Lower lobe of right lung (tissue), 2 donors: Measurements from ENCODE around the gene CDC7. TPM values are rescaled to one million over a fixed set of nuclear protein-coding genes. Genes with fewer than 3 reads are reported as not detected.

Source experiments
- ATAC-seq, 2 donors: fragments of 200-7000 bp; cut with Tn5 transposase; one replicate each; pipeline ENCODE4 v1.9.1; 2020 to 2022; ENCODE audit warnings: mild to moderate bottlenecking in 2 of 2, moderate library complexity in 2 of 2
- DNase-seq: peaks from one replicate; pipeline ENCODE4 v3.0.0-alpha.2; 2020
- H3K27ac ChIP-seq: fragments of 200-600 bp; one replicate; pipeline ENCODE4 v1.8.0; 2022
- H3K27me3 ChIP-seq: fragments of 200-600 bp; one replicate; pipeline ENCODE4 v1.8.0; 2022; ENCODE audit warnings: low read depth
- H3K36me3 ChIP-seq: fragments of 200-600 bp; one replicate; pipeline ENCODE4 v1.8.0; 2022; ENCODE audit warnings: mild to moderate bottlenecking
- H3K4me1 ChIP-seq: fragments of 200-600 bp; one replicate; pipeline ENCODE4 v1.8.0; 2022
- H3K4me3 ChIP-seq: fragments of 200-600 bp; one replicate; pipeline ENCODE4 v1.8.0; 2022; ENCODE audit warnings: mild to moderate bottlenecking
- H3K9me3 ChIP-seq: fragments of 200-600 bp; one replicate; pipeline ENCODE4 v1.8.0; 2022
- intact Hi-C: fragments of 100-400 bp; cut with DNase I; formaldehyde crosslinking; loops from one replicate; pipeline ENCODE4 v1.11.0; 2022
- total RNA-seq: library from RNA; stranded (reverse); fragmentation: NEBNext Ultra II Directional; extraction: Animal tissue kit (Norgen Biotek cat#: 25700); gene quantifications from one replicate; pipeline ENCODE4 v1.2.1, GENCODE V29; 2021
- TF ChIP-seq, protein P1 (sequence below): fragments of 200-600 bp; IDR thresholded peaks from one replicate; pipeline ENCODE4 v1.8.0; 2022; ENCODE audit warnings: antibody characterized with exemption, mild to moderate bottlenecking
- donor health status: DM: no; HTN: yes; CAD: no; lungs with severe emphysema.

Gene CDC7
- total RNA-seq, 1 donor from 2014 or later = 3.4 TPM

DNA sequence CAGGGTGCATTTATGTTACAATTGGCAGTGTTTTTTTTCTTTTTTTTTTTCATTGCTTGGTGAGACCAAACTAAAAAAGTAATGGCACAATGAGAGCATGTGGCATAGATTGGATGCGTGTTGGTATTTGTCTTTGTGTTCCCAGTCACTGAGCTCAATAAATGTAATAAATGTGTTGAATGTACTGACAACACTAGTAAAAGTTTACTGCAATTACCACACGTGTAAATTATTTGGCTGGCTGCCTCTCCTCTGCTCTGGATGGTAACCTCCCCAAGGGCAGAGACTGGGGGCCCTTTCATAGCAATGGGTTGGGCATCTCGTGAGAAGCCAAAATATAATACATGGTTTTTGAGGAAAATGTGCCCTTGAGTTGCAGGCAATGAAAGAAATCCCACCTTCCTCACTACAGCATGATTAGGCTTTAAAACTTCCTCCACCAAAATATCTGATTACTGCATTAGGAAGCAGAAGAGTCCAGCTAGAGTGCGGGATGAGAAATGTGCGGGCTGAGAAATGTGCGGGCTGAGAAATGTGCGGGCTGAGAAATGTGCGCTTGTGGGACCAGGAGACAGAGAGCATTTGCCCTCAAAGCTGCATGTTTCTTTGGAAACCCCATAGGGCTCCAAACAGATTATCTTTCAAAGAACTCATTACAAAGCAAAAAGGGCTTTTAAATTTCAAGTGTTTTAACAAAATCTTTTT, 58.5 kb downstream of the CDC7 start:
- Histone ChIP-seq H3K4me3 (no peak overlapping the region), H3K27me3 (no peaks in the 10 kb centered on the region), H3K36me3 (no peaks in the 10 kb centered on the region), H3K9me3 (no peaks in the 10 kb centered on the region), H3K27ac (no peak overlapping the region), H3K4me1 (peaks cover 15% of the 10 kb centered on the region)
- ATAC-seq (no peak), DNase-seq (no peak)
- intact Hi-C loops = no loop called here
- TF ChIP-seq, protein P1, sequence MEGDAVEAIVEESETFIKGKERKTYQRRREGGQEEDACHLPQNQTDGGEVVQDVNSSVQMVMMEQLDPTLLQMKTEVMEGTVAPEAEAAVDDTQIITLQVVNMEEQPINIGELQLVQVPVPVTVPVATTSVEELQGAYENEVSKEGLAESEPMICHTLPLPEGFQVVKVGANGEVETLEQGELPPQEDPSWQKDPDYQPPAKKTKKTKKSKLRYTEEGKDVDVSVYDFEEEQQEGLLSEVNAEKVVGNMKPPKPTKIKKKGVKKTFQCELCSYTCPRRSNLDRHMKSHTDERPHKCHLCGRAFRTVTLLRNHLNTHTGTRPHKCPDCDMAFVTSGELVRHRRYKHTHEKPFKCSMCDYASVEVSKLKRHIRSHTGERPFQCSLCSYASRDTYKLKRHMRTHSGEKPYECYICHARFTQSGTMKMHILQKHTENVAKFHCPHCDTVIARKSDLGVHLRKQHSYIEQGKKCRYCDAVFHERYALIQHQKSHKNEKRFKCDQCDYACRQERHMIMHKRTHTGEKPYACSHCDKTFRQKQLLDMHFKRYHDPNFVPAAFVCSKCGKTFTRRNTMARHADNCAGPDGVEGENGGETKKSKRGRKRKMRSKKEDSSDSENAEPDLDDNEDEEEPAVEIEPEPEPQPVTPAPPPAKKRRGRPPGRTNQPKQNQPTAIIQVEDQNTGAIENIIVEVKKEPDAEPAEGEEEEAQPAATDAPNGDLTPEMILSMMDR = no peak

DNA sequence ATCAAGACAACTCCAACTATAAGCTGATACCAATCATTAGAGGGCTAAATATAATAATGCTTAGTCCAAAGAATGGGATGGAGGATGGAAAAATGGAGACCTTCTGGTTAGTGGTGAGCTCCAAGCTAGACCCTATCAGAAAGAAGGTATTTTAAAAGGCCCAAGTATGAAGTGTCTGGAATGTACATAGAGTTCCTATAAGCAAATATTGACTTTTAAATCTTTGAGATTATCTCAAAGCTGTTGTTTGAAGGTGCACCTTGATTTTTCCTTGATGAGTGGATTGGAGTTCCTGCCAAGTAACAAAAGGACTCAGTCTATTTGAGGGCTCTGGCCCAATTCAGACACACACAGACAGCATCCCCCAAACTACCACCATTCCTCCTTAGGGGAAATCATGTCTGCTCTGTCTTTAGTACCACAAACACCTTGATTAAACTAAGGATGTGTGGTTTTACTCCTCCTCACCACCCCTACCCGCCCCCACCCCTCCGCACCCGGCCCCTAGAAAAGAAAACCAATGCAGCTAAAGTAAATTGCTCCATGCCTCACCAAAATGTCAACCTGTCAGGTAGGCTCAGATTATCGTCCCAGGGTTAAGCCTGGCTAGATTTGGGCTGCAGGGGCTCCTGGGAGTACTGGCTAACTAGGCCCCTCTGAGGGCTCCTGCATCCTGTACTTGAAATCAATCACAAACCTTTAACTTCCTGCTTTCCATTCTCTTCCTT, 59.4 kb downstream of the CDC7 start:
- ATAC-seq (peak; percentile 71 to 81), DNase-seq (no peak)
- H3K27me3 ChIP-seq = no peaks in the 10 kb centered on the region
- TF ChIP-seq, protein P1 = no peak
- intact Hi-C loops = no loop called here
- peaks cover 16% of the 10 kb centered on the region for H3K4me1 ChIP-seq
- no peaks in the 10 kb centered on the region for H3K9me3 ChIP-seq
- H3K36me3 ChIP-seq = no peaks in the 10 kb centered on the region
- peak overlapping the region; percentile 37 for H3K27ac ChIP-seq
- H3K4me3 ChIP-seq = no peak overlapping the region

DNA sequence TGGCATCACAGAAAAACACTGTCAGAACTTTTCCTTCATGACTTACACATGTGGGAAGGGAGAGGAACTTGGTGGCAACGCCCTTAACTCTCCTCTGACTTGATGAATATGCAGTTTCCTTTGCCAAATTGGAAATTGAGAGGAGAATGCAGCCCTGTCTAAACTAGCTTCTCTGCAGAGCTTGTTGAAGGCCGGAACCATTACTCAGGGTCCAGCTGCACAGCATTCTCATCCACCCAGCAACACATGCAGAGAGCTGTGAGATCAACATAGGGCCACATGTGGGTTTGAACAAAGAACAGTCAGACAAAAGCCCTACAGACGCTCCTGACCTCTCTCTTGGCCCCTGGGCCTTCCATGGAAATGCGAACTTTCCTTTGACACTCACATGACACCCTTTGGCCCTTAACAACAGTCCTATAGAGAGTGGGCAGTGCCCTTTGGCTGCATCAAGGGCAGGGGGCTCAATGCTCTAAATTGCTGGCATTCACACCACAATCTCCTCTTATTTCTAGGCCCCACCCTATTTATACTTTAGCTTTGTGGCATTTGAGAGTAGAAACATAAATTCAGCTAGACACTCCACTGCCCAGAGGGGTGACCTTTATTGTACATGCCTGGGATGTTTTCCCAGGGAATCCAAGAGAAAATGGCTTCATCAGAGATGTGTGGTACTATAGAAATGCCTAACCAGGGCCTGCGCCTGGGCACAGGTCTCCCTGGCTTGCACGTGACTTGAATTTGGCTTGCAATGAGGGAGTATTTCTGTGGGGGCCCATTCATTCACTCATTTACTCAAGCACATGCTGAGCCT, 64.4 kb downstream of the CDC7 start:
- ATAC-seq = peak; percentile 12 to 16
- Histone ChIP-seq H3K4me3 (no peak overlapping the region), H3K9me3 (no peaks in the 10 kb centered on the region), H3K4me1 (peaks cover 15% of the 10 kb centered on the region), H3K27ac (peak overlapping the region; percentile 37), H3K27me3 (no peaks in the 10 kb centered on the region), H3K36me3 (no peaks in the 10 kb centered on the region)
- intact Hi-C loops = no loop called here
- no peak for DNase-seq
- TF ChIP-seq, protein P1 = no peak

- Histone ChIP-seq H3K9me3 (no peaks in the 10 kb centered on the region), H3K27me3 (no peaks in the 10 kb centered on the region), H3K36me3 (no peaks in the 10 kb centered on the region), H3K4me3 (no peak overlapping the region), H3K27ac (no peak overlapping the region), H3K4me1 (peaks cover 40% of the 10 kb centered on the region)
- DNase-seq = no peak
- intact Hi-C loops = no loop called here
- ATAC-seq = no peak
- TF ChIP-seq, protein P1 = no peak
These were observed 66.9 kb downstream of the CDC7 start for GRCh38 chr1:91567583-91567982.

GRCh38 chr1:91568261-91568660, 67.6 kb downstream of the CDC7 start:
- DNase-seq (no peak), ATAC-seq (no peak)
- intact Hi-C loops = no loop called here
- Histone ChIP-seq H3K27ac (no peak overlapping the region), H3K4me3 (no peak overlapping the region), H3K4me1 (peaks cover 41% of the 10 kb centered on the region), H3K9me3 (no peaks in the 10 kb centered on the region), H3K36me3 (no peaks in the 10 kb centered on the region), H3K27me3 (no peaks in the 10 kb centered on the region)
- TF ChIP-seq, protein P1 = no peak
